Adipocyte (in vitro differentiated cells): ENCODE data around the gene SKP2.

ENCODE experiments used
- DNase-seq: peaks from one replicate; pipeline ENCODE4 v3.0.0-alpha.2; 2015; ENCODE audit warnings: low read depth
- H3K27me3 ChIP-seq: replicated peaks from 2 replicates; pipeline ENCODE4 v1.7.0; 2013; ENCODE audit warnings: mild to moderate bottlenecking, low read length, moderate library complexity; ENCODE audit not compliant: control insufficient read depth, insufficient read depth
- H3K36me3 ChIP-seq: 2 replicates; pipeline ENCODE4 v1.7.0; 2013; ENCODE audit warnings: low read length, mild to moderate bottlenecking, moderate library complexity; ENCODE audit not compliant: control insufficient read depth, insufficient read depth, severe bottlenecking
- H3K4me1 ChIP-seq: 2 replicates; pipeline ENCODE4 v1.7.0; 2013; ENCODE audit warnings: mild to moderate bottlenecking, low read length, moderate library complexity; ENCODE audit not compliant: control insufficient read depth, insufficient read depth
- H3K4me3 ChIP-seq: 2 replicates; pipeline ENCODE4 v1.7.0; 2013; ENCODE audit warnings: mild to moderate bottlenecking, low read length, moderate library complexity
- H3K9ac ChIP-seq: 2 replicates; pipeline ENCODE4 v1.7.0; 2013; ENCODE audit warnings: mild to moderate bottlenecking, low read length, moderate library complexity
- H3K9me3 ChIP-seq: 2 replicates; pipeline ENCODE4 v1.7.0; 2013; ENCODE audit warnings: mild to moderate bottlenecking, low read length, moderate library complexity; ENCODE audit not compliant: control insufficient read depth

Gene SKP2

GRCh38 chr5:36230151-36230790, 78.4 kb downstream of the SKP2 start:
- Histone ChIP-seq H3K9ac (no peak overlapping the region), H3K9me3 (no peaks in the 10 kb centered on the region), H3K4me1 (peaks cover 8% of the 10 kb centered on the region), H3K27me3 (no peaks in the 10 kb centered on the region), H3K4me3 (no peak overlapping the region), H3K36me3 (peaks cover 12% of the 10 kb centered on the region)
- no peak for DNase-seq

DNA sequence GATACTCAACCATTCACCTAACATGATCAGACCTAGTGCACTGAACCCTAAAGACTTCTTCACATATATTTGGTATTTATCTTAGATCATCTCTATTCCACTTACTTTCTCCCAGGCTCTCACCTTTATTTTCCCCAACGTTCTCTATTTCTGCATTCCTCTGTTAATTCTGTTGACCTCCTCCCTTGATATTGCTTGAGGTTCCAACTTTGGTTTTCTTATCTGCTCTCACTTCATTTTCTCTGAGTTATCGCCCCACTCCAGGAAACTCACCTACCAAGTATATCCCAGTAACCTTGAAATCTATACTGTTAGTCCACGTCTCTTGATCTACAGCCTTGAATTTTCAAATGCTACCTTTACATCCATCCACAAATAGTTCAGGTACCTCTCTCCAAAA, 80.6 kb downstream of the SKP2 start:
- no peaks in the 10 kb centered on the region for H3K9me3 ChIP-seq
- H3K4me3 ChIP-seq, result no peak overlapping the region
- H3K9ac ChIP-seq, result no peak overlapping the region
- no peak for DNase-seq
- no peaks in the 10 kb centered on the region for H3K36me3 ChIP-seq
- peaks cover 8% of the 10 kb centered on the region for H3K4me1 ChIP-seq
- no peaks in the 10 kb centered on the region for H3K27me3 ChIP-seq
